IMR-90 (cell line): ENCODE measurements around the gene KRTAP19-6. TPM values are rescaled to one million over a fixed set of nuclear protein-coding genes. Genes with fewer than 3 reads are reported as not detected.

ENCODE experiments used
- ATAC-seq: fragments of 200-7000 bp; cut with Tn5 transposase; 2 replicates; pipeline ENCODE4 v1.9.1; 2020; ENCODE audit warnings: low read depth, mild to moderate bottlenecking, moderate library complexity
- BruUV-seq: library from RNA; stranded (reverse); fragments of 400-500 nt; replicated peaks from 2 replicates; lab custom pipeline; 2021; lab: Mats Ljungman, UMichigan
- CTCF ChIA-PET: fragments of 300-600 bp; formaldehyde crosslinking; extraction: SDS; loops from one replicate; lab custom pipeline; 2021; ENCODE audit warnings: antibody characterized with exemption; lab: Yijun Ruan, JAX
- POLR2A ChIA-PET: fragments of 300-600 bp; sonication (Branson Sonifier 250); formaldehyde crosslinking; loops from one replicate; lab custom pipeline; 2022; ENCODE audit warnings: antibody characterized with exemption; ENCODE audit not compliant: unreplicated experiment; lab: Charles Lee
- DNase-seq: peaks from one replicate; pipeline ENCODE4 v3.0.0; 2013
- H2AFZ ChIP-seq: replicated peaks from 2 replicates; pipeline ENCODE3; 2013; ENCODE audit warnings: low read length, mild to moderate bottlenecking; ENCODE audit not compliant: poor library complexity
- H2AK5ac ChIP-seq: 2 replicates; pipeline ENCODE4 v1.6.1; 2013; ENCODE audit warnings: low read depth, low read length, inconsistent platforms
- H2AK9ac ChIP-seq: replicated peaks from 2 replicates; pipeline ENCODE3; 2013; ENCODE audit warnings: mild to moderate bottlenecking, low read depth, low read length, moderate library complexity; ENCODE audit not compliant: poor library complexity
- H2BK120ac ChIP-seq: 2 replicates; pipeline ENCODE4 v1.6.1; 2013; ENCODE audit warnings: low read depth, low read length, inconsistent platforms
- H2BK15ac ChIP-seq: 3 replicates; pipeline ENCODE4 v1.6.1; 2013; ENCODE audit warnings: low read depth, low read length, inconsistent platforms
- H2BK20ac ChIP-seq: 2 replicates; pipeline ENCODE4 v1.6.1; 2013; ENCODE audit warnings: low read depth, mild to moderate bottlenecking, inconsistent platforms, low read length, moderate library complexity
- H2BK5ac ChIP-seq: 2 replicates; pipeline ENCODE4 v1.6.1; 2013; ENCODE audit warnings: mild to moderate bottlenecking, low read depth, low read length, inconsistent platforms; ENCODE audit not compliant: poor library complexity, severe bottlenecking
- H3K14ac ChIP-seq: replicated peaks from 2 replicates; pipeline ENCODE4 v1.6.1; 2013; ENCODE audit warnings: low read depth, low read length, inconsistent platforms
- H3K18ac ChIP-seq: 2 replicates; pipeline ENCODE4 v1.6.1; 2013; ENCODE audit warnings: low read depth, low read length, control low read depth
- H3K23ac ChIP-seq: 2 replicates; pipeline ENCODE4 v1.6.1; 2013; ENCODE audit warnings: low read depth, low read length, inconsistent platforms
- H3K27ac ChIP-seq: 2 replicates; pipeline ENCODE4 v1.5.1; 2013; ENCODE audit warnings: mild to moderate bottlenecking, control low read depth, low read length; ENCODE audit not compliant: insufficient read depth
- H3K27me3 ChIP-seq: 2 replicates; pipeline ENCODE4 v1.6.1; 2013; ENCODE audit warnings: low read length; ENCODE audit not compliant: control insufficient read depth, insufficient read depth
- H3K36me3 ChIP-seq: 2 replicates; pipeline ENCODE4 v1.6.1; 2013; ENCODE audit warnings: low read length, mixed read lengths; ENCODE audit not compliant: control insufficient read depth, insufficient read depth
- H3K4ac ChIP-seq: 2 replicates; pipeline ENCODE4 v1.6.1; 2013; ENCODE audit warnings: low read depth, low read length, inconsistent platforms
- H3K4me1 ChIP-seq: 2 replicates; pipeline ENCODE4 v1.6.1; 2013; ENCODE audit warnings: low read length, mixed read lengths; ENCODE audit not compliant: control insufficient read depth, insufficient read depth
- H3K4me2 ChIP-seq: 2 replicates; pipeline ENCODE4 v1.6.1; 2013; ENCODE audit warnings: low read depth, mild to moderate bottlenecking, control low read depth, low read length, moderate library complexity
- H3K4me3 ChIP-seq: 2 replicates; pipeline ENCODE4 v1.5.1; 2013; ENCODE audit warnings: low read depth, mild to moderate bottlenecking, control low read depth, low read length, moderate library complexity; ENCODE audit not compliant: insufficient read depth
- H3K56ac ChIP-seq: 2 replicates; pipeline ENCODE4 v1.6.1; 2013; ENCODE audit warnings: low read length, inconsistent platforms; ENCODE audit not compliant: insufficient read depth; ENCODE audit errors: extremely low read depth
- H3K79me1 ChIP-seq, 2 experiments: 2 replicates each; pipeline ENCODE4 v1.6.1; 2013; ENCODE audit warnings: low read length in 2 of 2, inconsistent platforms in 1 of 2, low read depth in 1 of 2
- H3K9ac ChIP-seq: 2 replicates; pipeline ENCODE4 v1.6.1; 2013; ENCODE audit warnings: low read depth, low read length, control low read depth
- H3K9me1 ChIP-seq: 2 replicates; pipeline ENCODE4 v1.6.1; 2013; ENCODE audit warnings: low read length, inconsistent platforms; ENCODE audit not compliant: insufficient read depth
- H3K9me3 ChIP-seq: 2 replicates; pipeline ENCODE4 v1.6.1; 2013; ENCODE audit warnings: low read length; ENCODE audit not compliant: control insufficient read depth, insufficient read depth
- H4K20me1 ChIP-seq: 2 replicates; pipeline ENCODE4 v1.6.1; 2013; ENCODE audit warnings: low read length, inconsistent platforms; ENCODE audit not compliant: insufficient read depth
- H4K5ac ChIP-seq: 2 replicates; pipeline ENCODE4 v1.6.1; 2013; ENCODE audit warnings: mild to moderate bottlenecking, low read depth, low read length, control low read depth
- H4K8ac ChIP-seq, 2 experiments: 2 replicates each; pipeline ENCODE4 v1.6.1; 2013; ENCODE audit warnings: low read depth in 2 of 2, low read length in 2 of 2, control low read depth in 1 of 2, inconsistent platforms in 1 of 2
- H4K91ac ChIP-seq: 2 replicates; pipeline ENCODE4 v1.6.1; 2013; ENCODE audit warnings: low read depth, low read length, inconsistent platforms; ENCODE audit not compliant: insufficient read depth
- BHLHE40 ChIP-seq: fragments of 150-350 bp; IDR thresholded peaks from 2 replicates; pipeline ENCODE4 v1.6.1; 2016; ENCODE audit warnings: mild to moderate bottlenecking, low read depth, low read length
- CEBPB ChIP-seq: IDR thresholded peaks from 2 replicates; pipeline ENCODE4 v1.6.1; 2012; ENCODE audit warnings: low read depth, low read length, improper control_type of control experiment
- CHD1 ChIP-seq: IDR thresholded peaks from 2 replicates; pipeline ENCODE4 v1.6.1; 2012; ENCODE audit warnings: low read depth, low read length, improper control_type of control experiment
- MAFK ChIP-seq: IDR thresholded peaks from 2 replicates; pipeline ENCODE4 v1.6.1; 2012; ENCODE audit warnings: low read depth, low read length, improper control_type of control experiment
- MAZ ChIP-seq: IDR thresholded peaks from 2 replicates; pipeline ENCODE4 v1.6.1; 2012; ENCODE audit warnings: low read depth, mild to moderate bottlenecking, low read length, improper control_type of control experiment, moderate library complexity, borderline replicate concordance
- MXI1 ChIP-seq: IDR thresholded peaks from 2 replicates; pipeline ENCODE4 v1.6.1; 2012; ENCODE audit warnings: low read depth, mild to moderate bottlenecking, low read length, moderate library complexity, borderline replicate concordance
- RAD21 ChIP-seq: IDR thresholded peaks from 2 replicates; pipeline ENCODE4 v1.6.1; 2012; ENCODE audit warnings: low read length, improper control_type of control experiment
- RCOR1 ChIP-seq: IDR thresholded peaks from 2 replicates; pipeline ENCODE4 v1.6.1; 2012; ENCODE audit warnings: mild to moderate bottlenecking, low read length, improper control_type of control experiment; ENCODE audit not compliant: insufficient replicate concordance
- RFX5 ChIP-seq: IDR thresholded peaks from 2 replicates; pipeline ENCODE4 v1.8.0; 2012; ENCODE audit warnings: low read depth, mild to moderate bottlenecking, low read length, moderate library complexity
- USF2 ChIP-seq: fragments of 150-350 bp; IDR thresholded peaks from 2 replicates; pipeline ENCODE4 v1.6.1; 2017; ENCODE audit warnings: mild to moderate bottlenecking, antibody characterized with exemption, low read length, low read depth
- WGBS, 2 experiments: methylation state at CpG; one replicate each; pipeline versions ENCODE4 v1.1.5 to v1.1.7; 2013; ENCODE audit warnings: missing lambda C conversion rate in 2 of 2; ENCODE audit not compliant: insufficient read length in 1 of 2; ENCODE audit errors: extremely low coverage in 2 of 2; 5-methylcytosine and 5-hydroxymethylcytosine counted together
- dilution Hi-C: fragments of 300-500 bp; cut with HindIII; formaldehyde crosslinking; loops from one replicate; pipeline ENCODE4 v1.14.3; 2018; ENCODE audit warnings: low sequenced_read_pairs; ENCODE audit not compliant: unreplicated experiment
- in situ Hi-C: fragments of 300-500 bp; cut with MboI; formaldehyde crosslinking; loops from 3 replicates; pipeline ENCODE4 v1.14.3; 2019; ENCODE audit warnings: low sequenced_read_pairs, inconsistent platforms, mixed read lengths
- intact Hi-C: fragments of 100-400 bp; cut with micrococcal nuclease; formaldehyde crosslinking; loops from 2 replicates; pipeline ENCODE4 v1.10.0; 2022
- polyA plus RNA-seq, 3 experiments: library from polyadenylated mRNA; depleted of rRNA; stranded (reverse); fragments of >200 nt; gene quantifications; 2 replicates each; pipeline ENCODE4 v1.2.3, GENCODE V29; 2012; ENCODE audit warnings: low replicate concordance in 1 of 3
- total RNA-seq: library from RNA; depleted of rRNA; stranded (reverse); fragments of >200 nt; gene quantifications from 2 replicates; pipeline ENCODE4 v1.2.3, GENCODE V29; 2012
- TF ChIP-seq, protein P1 (sequence below): conservative IDR thresholded peaks from 2 replicates; pipeline ENCODE4 v1.5.1; 2012; ENCODE audit warnings: mild to moderate bottlenecking, low read depth, low read length, improper control_type of control experiment

Gene KRTAP19-6
- total and polyA plus RNA-seq, 2 of the 4 experiments (the other 2 are of a cell fraction) = not detected

GRCh38 chr21:30579346-30579745 is 37.7 kb upstream of the KRTAP19-6 start:
- H3K14ac ChIP-seq = no peak overlapping the region
- peaks cover 4% of the 10 kb centered on the region for H3K9me3 ChIP-seq
- H3K36me3 ChIP-seq = no peaks in the 10 kb centered on the region
- TF ChIP-seq RCOR1 = no peak
- no peak for TF ChIP-seq CHD1
- TF ChIP-seq USF2 = no peak
- TF ChIP-seq RFX5 = no peak
- no peak for TF ChIP-seq BHLHE40
- no peak for TF ChIP-seq RAD21
- no peak for TF ChIP-seq MXI1
- TF ChIP-seq, protein P1, sequence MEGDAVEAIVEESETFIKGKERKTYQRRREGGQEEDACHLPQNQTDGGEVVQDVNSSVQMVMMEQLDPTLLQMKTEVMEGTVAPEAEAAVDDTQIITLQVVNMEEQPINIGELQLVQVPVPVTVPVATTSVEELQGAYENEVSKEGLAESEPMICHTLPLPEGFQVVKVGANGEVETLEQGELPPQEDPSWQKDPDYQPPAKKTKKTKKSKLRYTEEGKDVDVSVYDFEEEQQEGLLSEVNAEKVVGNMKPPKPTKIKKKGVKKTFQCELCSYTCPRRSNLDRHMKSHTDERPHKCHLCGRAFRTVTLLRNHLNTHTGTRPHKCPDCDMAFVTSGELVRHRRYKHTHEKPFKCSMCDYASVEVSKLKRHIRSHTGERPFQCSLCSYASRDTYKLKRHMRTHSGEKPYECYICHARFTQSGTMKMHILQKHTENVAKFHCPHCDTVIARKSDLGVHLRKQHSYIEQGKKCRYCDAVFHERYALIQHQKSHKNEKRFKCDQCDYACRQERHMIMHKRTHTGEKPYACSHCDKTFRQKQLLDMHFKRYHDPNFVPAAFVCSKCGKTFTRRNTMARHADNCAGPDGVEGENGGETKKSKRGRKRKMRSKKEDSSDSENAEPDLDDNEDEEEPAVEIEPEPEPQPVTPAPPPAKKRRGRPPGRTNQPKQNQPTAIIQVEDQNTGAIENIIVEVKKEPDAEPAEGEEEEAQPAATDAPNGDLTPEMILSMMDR = no peak
- no peak for TF ChIP-seq CEBPB
- no peak for TF ChIP-seq MAZ
- TF ChIP-seq MAFK = no peak
- H2AK5ac ChIP-seq = no peak overlapping the region
- ChIA-PET CTCF (no interaction called here), POLR2A (no interaction called here)
- no peaks in the 10 kb centered on the region for H3K27me3 ChIP-seq
- H2AFZ ChIP-seq = no peak overlapping the region
- H3K4me3 ChIP-seq = no peak overlapping the region
- H4K8ac ChIP-seq = no peak overlapping the region
- WGBS, 2 experiments = no CpG with 5 or more reads among the region's 1 CpG
- no peak overlapping the region for H3K56ac ChIP-seq
- no peak overlapping the region for H4K91ac ChIP-seq
- H4K20me1 ChIP-seq = no peaks in the 10 kb centered on the region
- intact Hi-C loops (no loop called here), in situ Hi-C loops (no loop called here), dilution Hi-C loops (no loop called here)
- no peak overlapping the region for H2AK9ac ChIP-seq
- DNase-seq (no peak), ATAC-seq (no peak)
- H2BK20ac ChIP-seq = no peak overlapping the region
- H3K27ac ChIP-seq = no peak overlapping the region
- no peak overlapping the region for H3K18ac ChIP-seq
- no peak overlapping the region for H2BK15ac ChIP-seq
- H3K9me1 ChIP-seq = no peaks in the 10 kb centered on the region
- no TSS peak for BruUV-seq
- H3K4me2 ChIP-seq = no peak overlapping the region
- H3K4me1 ChIP-seq = no peaks in the 10 kb centered on the region
- H3K4ac ChIP-seq = no peak overlapping the region
- H2BK5ac ChIP-seq = no peak overlapping the region
- H4K5ac ChIP-seq = no peak overlapping the region
- H3K79me1 ChIP-seq = no peaks in the 10 kb centered on the region
- no peak overlapping the region for H3K23ac ChIP-seq
- H3K9ac ChIP-seq = no peak overlapping the region
- no peak overlapping the region for H2BK120ac ChIP-seq
